Panc1 (cell line): Measurements from ENCODE around the gene SPATA13. TPM values are rescaled to one million over a fixed set of nuclear protein-coding genes. Genes with fewer than 3 reads are reported as not detected.

Source experiments
- ATAC-seq: fragments of 200-7000 bp; cut with Tn5 transposase; 2 replicates; pipeline ENCODE4 v1.9.1; 2020; ENCODE audit warnings: mild to moderate bottlenecking, moderate library complexity
- BruUV-seq: library from RNA; stranded (reverse); fragments of 400-500 nt; replicated peaks from 2 replicates; lab custom pipeline; 2021; lab: Mats Ljungman, UMichigan
- CTCF ChIA-PET: fragments of 300-600 bp; sonication (Branson Sonifier 250); formaldehyde crosslinking; loops from one replicate; lab custom pipeline; 2022; ENCODE audit warnings: antibody characterized with exemption; lab: Charles Lee
- POLR2A ChIA-PET: fragments of 300-600 bp; sonication (Branson Sonifier 250); formaldehyde crosslinking; loops from one replicate; lab custom pipeline; 2022; ENCODE audit warnings: antibody characterized with exemption; lab: Charles Lee
- DNase-seq: peaks from one replicate; pipeline ENCODE4 v3.0.0-alpha.2; 2010; ENCODE audit warnings: low read depth, low spot score
- H3K27ac ChIP-seq: 2 replicates; pipeline ENCODE4 v1.5.1; 2011; ENCODE audit warnings: mild to moderate bottlenecking, low read length, inconsistent platforms
- H3K27me3 ChIP-seq: fragments of 200-500 bp; sonication (Bioruptor generic); 2 replicates; pipeline ENCODE4 v1.6.0; 2014; ENCODE audit warnings: low read length, inconsistent platforms; ENCODE audit not compliant: control insufficient read depth, insufficient read depth
- H3K36me3 ChIP-seq: fragments of 200-500 bp; sonication (Bioruptor generic); 2 replicates; pipeline ENCODE4 v1.5.1; 2014; ENCODE audit warnings: inconsistent platforms, mild to moderate bottlenecking, low read length, moderate library complexity; ENCODE audit not compliant: control insufficient read depth, insufficient read depth
- H3K4me1 ChIP-seq: 2 replicates; pipeline ENCODE4 v1.5.1; 2011; ENCODE audit warnings: inconsistent platforms, mild to moderate bottlenecking, low read length, moderate library complexity; ENCODE audit not compliant: control insufficient read depth, insufficient read depth
- H3K4me3 ChIP-seq, 2 experiments: 2 replicates each; pipeline ENCODE4 v1.5.1; 2011 to 2012; ENCODE audit warnings: low read depth in 2 of 2, low read length in 2 of 2, mild to moderate bottlenecking in 2 of 2, inconsistent platforms in 1 of 2, moderate library complexity in 1 of 2
- H3K9me3 ChIP-seq: fragments of 200-500 bp; sonication (Bioruptor generic); 2 replicates; pipeline ENCODE4 v1.5.1; 2014; ENCODE audit warnings: low read depth, mild to moderate bottlenecking, inconsistent platforms, low read length, moderate library complexity; ENCODE audit not compliant: control insufficient read depth, insufficient read depth
- CTCF ChIP-seq: fragments of 450-650 bp; IDR thresholded peaks from 2 replicates; pipeline ENCODE4 v1.5.1; 2017; ENCODE audit warnings: mild to moderate bottlenecking
- POLR2AphosphoS5 ChIP-seq: IDR thresholded peaks from 2 replicates; pipeline ENCODE4 v1.6.1; 2012; ENCODE audit warnings: mild to moderate bottlenecking, low read depth, low read length, moderate library complexity
- REST ChIP-seq, 2 experiments: IDR thresholded peaks; 2 replicates each; pipeline ENCODE4 v1.6.1; 2011 to 2012; ENCODE audit warnings: low read depth in 2 of 2, control low read depth in 1 of 2, low read length in 1 of 2, mild to moderate bottlenecking in 1 of 2, moderate library complexity in 1 of 2; ENCODE audit not compliant: insufficient read depth in 1 of 2
- SIN3A ChIP-seq: IDR thresholded peaks from 2 replicates; pipeline ENCODE4 v1.6.1; 2012; ENCODE audit warnings: low read depth, mild to moderate bottlenecking, low read length, moderate library complexity, borderline replicate concordance; ENCODE audit not compliant: insufficient read depth
- TCF7L2 ChIP-seq: IDR thresholded peaks from 2 replicates; pipeline ENCODE4 v1.6.1; 2011; ENCODE audit warnings: mild to moderate bottlenecking, low read depth, low read length, inconsistent platforms
- in situ Hi-C: cut with HindIII; loops from 2 replicates; pipeline ENCODE4 v1.10.0; 2016; ENCODE audit warnings: low sequenced_read_pairs, low pct_unique_long_range_greater_than_20kb
- intact Hi-C: fragments of 100-400 bp; cut with micrococcal nuclease; formaldehyde crosslinking; loops from one replicate; pipeline ENCODE4 v1.10.0; 2022; ENCODE audit not compliant: unreplicated experiment
- total RNA-seq: library from RNA; stranded (reverse); gene quantifications from one replicate; pipeline ENCODE4 v1.2.1, GENCODE V29; 2021; ENCODE audit not compliant: unreplicated experiment

The SPATA13 gene
- total RNA-seq, 1 experiment from 2014 or later = 7.9 TPM

GRCh38 chr13:24168979-24169378, 8.5 kb downstream of the SPATA13 start:
- Histone ChIP-seq H3K36me3 (no peaks in the 10 kb centered on the region), H3K4me3 (no peak overlapping the region), H3K4me1 (no peaks in the 10 kb centered on the region), H3K9me3 (no peaks in the 10 kb centered on the region), H3K27ac (no peak overlapping the region), H3K27me3 (no peaks in the 10 kb centered on the region)
- BruUV-seq = no TSS peak
- DNase-seq = no peak
- no peak for ATAC-seq
- intact Hi-C loops = no loop called here
- POLR2A ChIA-PET = no interaction called here
- no peak for TF ChIP-seq REST (IDR thresholded peaks at IDR 0.05; ENCODE audit: insufficient read depth in 1 of 2, low read depth in 2 of 2, low read length in 1 of 2)
- CTCF ChIA-PET = no interaction called here
- in situ Hi-C loops = no loop called here

- TF ChIP-seq TCF7L2 = no peak
- TF ChIP-seq SIN3A = no peak
- TF ChIP-seq CTCF = no peak
- no peak for TF ChIP-seq REST (IDR thresholded peaks at IDR 0.05; ENCODE audit: insufficient read depth in 1 of 2, low read depth in 2 of 2, low read length in 1 of 2)
- no peak for TF ChIP-seq POLR2AphosphoS5
- no TSS peak for BruUV-seq
- intact Hi-C loops (no loop called here), in situ Hi-C loops (no loop called here)
- Histone ChIP-seq H3K36me3 (no peaks in the 10 kb centered on the region), H3K27me3 (no peaks in the 10 kb centered on the region), H3K4me3 (no peak overlapping the region), H3K27ac (no peak overlapping the region), H3K4me1 (no peaks in the 10 kb centered on the region), H3K9me3 (no peaks in the 10 kb centered on the region)
- ATAC-seq (no peak), DNase-seq (no peak)
- ChIA-PET POLR2A (no interaction called here), CTCF (no interaction called here)
Observed at GRCh38 chr13:24172071-24172470, 11.6 kb downstream of the SPATA13 start.
